Measurements from ENCODE around the gene TNIK. TPM values are rescaled to one million over a fixed set of nuclear protein-coding genes. Genes with fewer than 3 reads are reported as not detected.
"Not testable (repeated sequence)": the region's sequence is repeated elsewhere in the genome, so short reads cannot be mapped to it uniquely, and the experiment has no call there.

TNIK gene
- polyA plus RNA-seq, 3 donors: 18.0 to 22.5 (median 18.9) TPM

DNA sequence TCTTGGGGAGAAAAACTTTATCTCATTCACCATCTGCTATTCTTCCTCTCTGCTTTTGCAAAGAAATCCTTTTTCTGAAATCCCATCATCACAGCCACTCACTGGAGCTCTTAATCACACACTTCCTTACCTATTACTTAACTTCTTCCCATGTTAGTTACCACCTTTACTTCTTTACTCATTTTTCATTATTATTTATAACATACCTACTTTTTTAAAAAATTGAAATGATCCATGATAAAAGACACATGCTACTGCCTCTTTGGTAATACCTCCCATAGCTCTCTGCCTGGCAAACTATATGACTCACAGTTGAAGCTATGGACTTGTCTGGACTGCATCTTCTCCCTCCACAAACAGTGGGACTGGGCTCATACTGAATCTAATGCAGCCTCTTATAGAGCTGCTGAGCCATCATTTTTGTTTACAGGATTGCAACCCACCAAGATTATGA is 150.3 kb downstream of the TNIK start:
- DNase-seq (ENCODE audit: extremely low read depth in 1 of 11, low read depth in 9 of 11, low spot score in 4 of 11): no peak

DNA sequence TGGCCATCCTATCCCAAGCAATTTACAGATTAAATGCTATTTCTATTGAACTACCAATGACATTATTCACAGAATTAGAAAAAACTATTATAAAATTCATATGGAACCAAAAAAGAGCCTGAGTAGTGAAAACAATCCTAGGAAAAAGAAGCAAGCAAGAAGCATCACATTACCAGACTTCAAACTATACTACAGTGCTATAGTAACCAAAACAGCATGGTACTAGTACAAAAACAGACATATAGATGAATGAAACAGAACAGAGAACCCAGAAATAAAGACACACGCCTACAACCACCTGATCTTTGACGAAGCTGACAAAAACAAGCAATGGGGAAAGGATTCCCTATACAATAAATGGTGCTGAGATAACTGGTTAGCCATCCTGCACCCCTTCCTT is 152.2 kb downstream of the TNIK start:
- DNase-seq (ENCODE audit: extremely low read depth in 1 of 11, low read depth in 9 of 11, low spot score in 4 of 11): no peak

DNA sequence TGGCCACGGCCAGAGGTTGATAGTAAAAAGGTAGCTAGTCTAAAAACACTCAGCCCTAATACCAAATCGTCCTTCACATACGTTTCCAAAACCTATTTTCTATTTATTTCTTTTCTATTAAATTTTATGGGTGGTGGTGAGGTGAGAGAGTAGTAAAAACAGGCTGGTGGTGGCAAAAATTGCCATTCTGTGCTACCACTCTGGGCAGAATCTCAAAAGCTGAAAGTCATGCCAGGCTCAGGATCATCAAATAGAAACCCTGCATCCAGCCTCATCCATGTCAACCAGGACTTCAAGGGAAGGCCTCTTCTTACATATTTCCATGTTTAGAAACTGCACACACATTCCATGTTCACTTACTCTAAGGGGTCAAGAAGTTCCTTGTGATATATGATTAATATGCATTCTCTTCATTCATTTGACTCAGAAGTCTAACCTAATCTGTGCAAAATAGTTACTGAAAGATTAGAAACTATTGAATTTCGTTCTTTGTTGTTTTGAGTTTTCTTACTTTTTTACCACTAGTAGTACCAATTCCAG is 153.1 kb downstream of the TNIK start:
- no peak for DNase-seq (ENCODE audit: extremely low read depth in 1 of 11, low read depth in 9 of 11, low spot score in 4 of 11)

DNA sequence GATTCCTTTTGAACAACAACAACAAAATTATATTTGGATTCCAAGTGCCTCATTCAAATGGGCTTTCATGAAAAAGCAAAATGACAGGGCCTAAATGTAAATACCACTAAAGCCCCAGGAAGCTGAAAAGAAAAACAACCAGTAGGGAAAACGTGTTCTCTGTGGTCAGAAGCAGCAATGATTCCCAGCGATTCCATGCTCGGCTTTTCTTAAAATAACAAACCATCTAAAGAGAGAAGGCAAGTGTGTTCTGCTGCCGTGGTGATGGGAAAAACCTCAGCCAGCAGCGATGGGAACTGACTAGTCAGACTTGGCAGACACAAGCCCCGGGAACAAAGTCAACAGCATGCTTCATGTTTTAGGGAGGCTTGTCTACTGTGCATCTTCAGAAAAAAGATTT is 153.6 kb downstream of the TNIK start:
- no peak for DNase-seq (ENCODE audit: extremely low read depth in 1 of 11, low read depth in 9 of 11, low spot score in 4 of 11)

DNA sequence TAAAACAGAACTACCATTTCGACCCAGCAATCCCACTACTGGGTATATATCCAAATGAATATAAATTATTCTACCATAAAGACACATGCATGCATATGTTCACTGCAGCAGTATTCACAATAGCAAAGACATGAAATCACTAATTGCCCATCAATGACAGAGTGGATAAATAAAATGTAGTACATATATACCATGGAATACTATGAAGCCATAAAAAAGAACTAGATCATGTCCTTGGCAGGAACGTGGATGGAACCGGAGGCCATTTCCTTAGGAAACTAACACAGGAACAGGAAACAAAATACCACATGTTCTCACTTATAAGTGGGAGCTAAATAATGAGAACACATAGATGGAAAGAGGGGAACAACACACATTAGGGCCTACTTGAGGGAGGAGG is 154.4 kb downstream of the TNIK start:
- DNase-seq (ENCODE audit: extremely low read depth in 1 of 11, low read depth in 9 of 11, low spot score in 4 of 11): not testable (repeated sequence)

DNA sequence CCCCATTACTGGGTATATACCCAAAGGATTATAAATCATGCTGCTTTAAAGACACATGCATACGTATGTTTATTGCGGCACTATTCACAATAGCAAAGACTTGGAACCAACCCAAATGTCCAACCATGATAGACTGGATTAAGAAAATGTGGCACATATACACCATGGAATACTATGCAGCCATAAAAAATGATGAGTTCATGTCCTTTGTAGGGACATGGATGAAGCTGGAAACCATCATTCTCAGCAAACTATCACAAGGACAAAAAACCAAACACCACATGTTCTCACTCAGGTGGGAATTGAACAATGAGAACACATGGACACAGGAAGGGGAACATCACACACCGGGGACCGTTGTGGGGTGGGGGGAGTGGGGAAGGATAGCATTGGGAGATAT is 155.7 kb downstream of the TNIK start:
- not testable (repeated sequence) for DNase-seq (ENCODE audit: extremely low read depth in 1 of 11, low read depth in 9 of 11, low spot score in 4 of 11)

DNA sequence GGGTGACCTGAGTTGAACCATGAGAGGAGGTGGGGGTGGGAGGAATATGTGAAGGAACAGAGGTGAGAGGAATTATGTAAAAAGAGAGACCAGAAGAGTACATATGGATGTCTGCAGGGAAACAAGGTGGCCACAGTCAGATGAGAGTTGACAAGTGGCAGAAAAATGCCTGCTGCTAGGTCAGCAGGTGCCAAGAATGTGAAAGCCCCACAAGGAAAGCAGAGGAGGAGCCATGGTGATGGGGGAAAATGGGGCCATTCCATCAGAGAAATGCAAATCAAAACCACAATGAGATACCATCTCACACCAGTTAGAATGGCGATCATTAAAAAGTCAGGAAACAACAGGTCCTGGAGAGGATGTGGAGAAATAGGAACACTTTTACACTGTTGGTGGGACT is 156.2 kb downstream of the TNIK start:
- not testable (repeated sequence) for DNase-seq (ENCODE audit: extremely low read depth in 1 of 11, low read depth in 9 of 11, low spot score in 4 of 11)

DNA sequence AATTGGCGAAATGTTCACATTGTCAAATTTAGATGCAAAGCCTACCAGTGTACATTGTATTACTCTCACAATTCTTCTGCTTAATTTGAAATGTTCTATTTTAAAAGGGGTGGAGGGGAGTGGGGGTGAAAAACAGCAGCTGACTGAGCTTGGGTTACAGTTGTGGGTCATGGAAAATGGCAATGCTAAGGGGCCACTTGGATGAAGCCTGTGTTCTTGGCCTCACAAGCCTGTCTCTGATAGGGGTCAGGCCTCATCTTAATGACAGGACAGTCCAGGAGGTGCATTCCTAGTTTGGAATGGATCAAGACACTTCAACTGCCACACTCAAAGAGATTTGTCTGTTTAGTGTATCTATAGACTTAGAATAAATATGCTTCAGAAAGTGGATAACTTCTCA is 158.2 kb downstream of the TNIK start:
- no peak for DNase-seq (ENCODE audit: extremely low read depth in 1 of 11, low read depth in 9 of 11, low spot score in 4 of 11)

DNA sequence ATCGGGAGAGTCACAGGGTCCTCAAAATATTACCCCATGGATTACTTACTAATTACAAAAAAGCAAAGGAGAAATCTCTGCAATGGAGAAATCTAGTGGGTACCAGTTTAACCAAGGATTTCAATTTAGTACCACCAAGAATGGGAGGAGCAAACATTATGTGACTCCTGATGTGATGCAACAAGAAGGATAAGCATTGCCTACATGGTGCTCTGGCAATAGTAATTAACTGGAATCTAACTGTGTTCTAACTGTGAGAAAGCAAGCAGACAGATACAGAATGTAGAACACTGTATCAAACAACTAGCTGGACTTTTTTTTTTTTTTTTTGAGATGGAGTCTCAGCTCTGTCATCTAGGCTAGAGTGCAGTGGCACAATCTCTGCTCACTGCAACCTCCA is 159.2 kb downstream of the TNIK start:
- DNase-seq (ENCODE audit: extremely low read depth in 1 of 11, low read depth in 9 of 11, low spot score in 4 of 11): no peak

DNA sequence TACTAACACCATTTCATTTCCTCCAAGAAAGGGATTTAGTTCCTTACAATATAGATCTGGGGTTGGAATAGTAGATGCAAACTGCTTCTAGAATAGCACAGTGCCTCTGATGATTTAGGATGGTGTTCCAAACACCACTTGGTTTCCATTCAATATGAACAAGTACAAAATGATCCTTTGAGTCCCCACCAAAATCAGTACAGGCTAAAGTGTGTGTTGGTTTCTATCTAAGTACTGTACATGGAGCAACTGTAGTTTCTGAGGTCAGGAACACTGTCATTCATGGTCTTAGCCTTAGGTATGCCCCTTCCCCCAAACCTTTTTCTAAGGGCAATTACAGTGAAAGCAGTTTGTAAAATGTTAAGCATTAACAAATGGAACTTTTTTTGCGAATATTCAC is 162.3 kb downstream of the TNIK start:
- DNase-seq (ENCODE audit: extremely low read depth in 1 of 11, low read depth in 9 of 11, low spot score in 4 of 11): no peak

DNA sequence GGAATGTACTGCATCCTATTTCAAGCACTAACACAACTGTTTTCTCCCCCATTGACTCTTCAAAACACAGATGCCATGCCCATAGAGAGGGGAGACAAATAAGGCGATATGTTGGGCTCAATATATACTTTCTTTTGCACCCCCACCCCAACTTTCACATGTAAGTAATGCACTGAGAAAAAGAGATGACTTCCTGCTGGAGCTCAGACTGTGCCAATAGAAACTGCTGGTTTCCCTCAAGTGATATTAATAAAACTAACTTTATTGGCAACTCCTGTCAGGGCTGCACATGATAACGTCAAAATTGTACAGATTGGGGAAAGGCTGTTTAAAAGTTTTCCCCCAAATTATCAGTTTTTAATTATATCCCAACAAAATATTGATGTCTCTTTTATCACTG is 163.0 kb downstream of the TNIK start:
- DNase-seq (ENCODE audit: extremely low read depth in 1 of 11, low read depth in 9 of 11, low spot score in 4 of 11): no peak

DNA sequence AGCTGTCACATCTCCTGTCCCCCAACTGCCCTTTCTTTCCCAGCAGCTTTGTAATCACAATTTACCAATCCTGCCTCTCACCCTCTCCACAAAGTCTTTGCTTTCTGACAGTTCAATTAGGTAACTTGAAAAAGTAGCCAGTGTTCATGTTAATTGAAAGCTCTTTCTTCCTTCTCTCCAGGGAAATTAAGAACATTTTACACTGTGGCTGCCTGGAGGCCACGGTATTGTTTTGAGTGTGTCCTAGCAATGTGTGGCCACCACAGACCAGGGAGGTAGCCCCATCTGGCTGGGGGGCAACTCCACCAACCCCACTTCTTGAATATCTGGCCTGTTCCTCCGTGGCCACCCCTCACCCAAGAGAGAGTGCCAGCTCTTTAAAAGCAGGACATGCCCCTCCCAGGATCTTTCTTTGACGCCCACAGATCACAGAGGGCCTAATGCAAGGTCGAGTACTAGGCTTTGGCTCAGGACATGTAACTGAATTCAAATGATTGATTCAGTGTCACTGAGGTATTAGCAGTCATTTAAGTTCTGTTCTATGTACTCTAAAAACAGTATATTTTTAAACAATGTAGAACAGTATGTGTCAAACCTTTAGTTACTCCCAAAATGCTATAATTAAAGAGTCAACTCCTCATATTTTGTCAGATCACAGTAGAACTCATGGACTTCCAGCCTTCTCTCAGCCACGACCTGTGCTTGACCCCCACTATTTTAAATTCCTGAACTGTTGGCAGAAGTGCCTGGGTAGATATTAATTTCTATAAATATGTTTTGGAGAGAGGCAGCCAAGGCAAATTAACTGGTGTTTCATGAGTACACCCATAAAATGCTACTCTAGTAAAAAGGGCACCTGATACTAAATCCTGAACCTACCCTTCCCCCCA is 164.5 kb downstream of the TNIK start:
- DNase-seq (ENCODE audit: extremely low read depth in 1 of 11, low read depth in 9 of 11, low spot score in 4 of 11): no peak

DNA sequence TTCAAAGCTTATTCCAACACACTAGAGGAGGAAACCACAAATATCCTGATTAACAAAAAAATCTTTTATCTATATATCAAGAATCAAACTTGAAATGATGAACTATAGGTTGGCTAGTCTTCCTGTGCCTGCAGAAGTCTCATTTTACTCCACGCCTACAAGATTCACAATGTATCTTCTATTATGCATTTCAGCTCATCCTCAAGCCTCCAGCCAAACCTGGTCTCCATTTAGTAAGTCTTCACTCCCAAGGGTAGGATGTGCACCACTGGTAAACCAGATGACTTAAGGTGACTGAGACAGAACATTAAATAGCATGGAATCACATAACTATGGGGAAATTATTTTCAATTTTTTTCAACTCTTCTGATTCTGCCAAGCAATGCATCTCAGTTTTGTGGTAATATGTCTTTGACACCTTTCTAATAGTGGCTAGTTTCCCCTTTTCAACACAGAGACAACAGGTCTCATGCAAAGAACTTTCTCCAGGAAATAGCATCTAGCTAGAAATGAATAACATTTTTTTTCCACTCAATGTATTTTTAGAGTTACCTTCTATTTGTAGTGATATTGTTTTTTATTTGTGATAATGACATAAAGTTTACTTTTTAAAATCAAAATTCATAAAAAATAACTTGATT is 166.9 kb downstream of the TNIK start:
- no peak for DNase-seq (ENCODE audit: extremely low read depth in 1 of 11, low read depth in 9 of 11, low spot score in 4 of 11)

DNA sequence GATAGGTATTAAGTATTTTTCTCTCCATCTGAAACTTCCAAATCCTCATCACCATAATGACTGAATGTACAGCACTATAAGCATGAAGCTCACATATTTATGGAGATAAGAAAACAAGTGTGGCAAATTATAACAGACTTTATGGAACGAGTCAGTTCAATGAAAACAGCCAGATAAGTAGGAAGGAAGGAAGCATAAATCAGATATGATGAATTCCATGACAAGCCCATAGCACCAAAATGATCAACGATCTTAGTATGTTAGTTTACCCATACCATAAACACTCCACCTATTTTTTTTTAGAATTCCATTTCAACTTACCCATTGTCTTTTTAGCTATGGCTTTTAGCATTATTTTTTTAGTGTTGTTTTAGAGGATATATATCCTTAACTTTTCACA is 169.5 kb downstream of the TNIK start:
- no peak for DNase-seq (ENCODE audit: extremely low read depth in 1 of 11, low read depth in 9 of 11, low spot score in 4 of 11)

DNA sequence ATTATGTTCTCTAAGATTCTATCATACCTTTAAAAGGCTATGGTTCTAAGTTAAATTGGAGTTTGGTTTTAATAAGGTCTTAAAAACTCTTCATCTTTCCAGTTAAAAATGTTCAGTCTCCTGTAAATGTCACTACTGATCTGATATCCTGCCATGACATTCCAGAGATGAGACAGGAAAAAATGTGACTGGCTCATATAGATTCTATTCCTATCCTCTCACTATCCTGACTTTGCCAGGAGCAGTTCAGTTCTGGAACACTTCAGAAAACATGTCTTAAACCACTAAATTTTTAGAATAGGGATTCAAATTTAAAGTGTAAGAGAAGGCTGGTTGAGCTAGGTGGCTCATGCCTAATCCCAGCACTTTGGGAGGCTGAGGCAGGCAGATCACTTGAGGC is 170.9 kb downstream of the TNIK start:
- DNase-seq (ENCODE audit: extremely low read depth in 1 of 11, low read depth in 9 of 11, low spot score in 4 of 11): no peak

DNA sequence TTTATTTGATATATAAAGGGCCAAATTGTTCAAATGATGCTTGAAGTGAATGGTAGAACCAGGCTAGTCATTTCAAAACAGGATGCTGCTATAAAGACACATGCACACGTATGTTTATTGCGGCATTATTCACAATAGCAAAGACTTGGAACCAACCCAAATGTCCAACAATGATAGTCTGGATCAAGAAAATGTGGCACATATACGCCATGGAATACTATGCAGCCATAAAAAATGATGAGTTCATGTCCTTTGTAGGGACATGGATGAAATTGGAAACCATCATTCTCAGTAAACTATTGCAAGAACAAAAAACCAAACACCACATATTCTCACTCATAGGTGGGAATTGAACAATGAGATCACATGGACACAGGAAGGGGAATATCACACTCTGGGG is 172.4 kb downstream of the TNIK start:
- not testable (repeated sequence) for DNase-seq (ENCODE audit: extremely low read depth in 1 of 11, low read depth in 9 of 11, low spot score in 4 of 11)

DNA sequence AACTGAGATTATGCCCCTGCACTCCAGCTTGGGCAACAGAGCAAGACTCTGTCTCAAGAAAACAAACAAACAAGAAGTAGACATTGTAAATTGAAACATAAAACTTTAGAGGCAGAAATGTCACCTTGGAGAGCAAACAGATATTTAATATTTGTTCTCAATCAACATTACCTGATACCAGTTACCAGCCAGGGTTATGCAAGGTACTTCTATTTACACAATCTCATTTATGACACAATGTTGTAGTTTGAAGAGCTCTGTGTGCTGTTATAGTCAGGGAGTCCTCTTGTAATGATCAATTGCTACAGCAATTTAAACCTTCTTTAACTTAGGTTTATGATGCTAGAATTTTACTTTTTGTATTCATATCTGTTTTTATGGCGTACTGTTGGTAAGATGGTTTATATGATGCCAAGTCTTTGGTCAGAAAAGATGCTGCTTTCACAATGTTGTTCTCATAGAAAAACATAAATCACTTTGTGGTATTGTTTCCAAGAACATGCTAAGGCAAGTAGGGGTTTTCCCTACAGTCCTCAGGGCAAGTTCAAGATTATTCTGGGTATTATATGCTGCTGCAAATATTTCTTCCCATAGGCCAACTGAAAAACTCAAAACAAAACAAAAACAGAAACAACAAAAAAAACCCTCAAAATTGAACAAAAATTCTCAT is 173.5 kb downstream of the TNIK start:
- DNase-seq (ENCODE audit: extremely low read depth in 1 of 11, low read depth in 9 of 11, low spot score in 4 of 11): no peak

DNA sequence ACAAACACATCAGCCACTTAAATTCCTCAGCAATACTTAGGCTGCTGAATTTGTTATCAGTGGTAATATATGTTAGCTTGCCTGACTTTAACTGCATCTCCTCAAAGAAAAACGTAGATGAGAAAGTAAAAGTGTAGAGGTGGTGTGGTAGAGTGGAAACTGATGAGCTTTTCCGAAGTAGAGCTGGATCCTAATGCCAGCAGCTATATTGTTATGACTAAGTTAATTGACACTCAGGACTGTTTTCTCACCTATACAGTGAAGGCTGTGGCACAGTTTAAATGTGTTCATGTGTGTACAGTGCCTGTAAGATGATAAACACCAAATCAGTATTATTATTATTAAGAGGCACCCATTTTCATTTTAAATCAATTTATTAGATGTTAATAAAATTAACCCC is 174.9 kb downstream of the TNIK start:
- DNase-seq (ENCODE audit: extremely low read depth in 1 of 11, low read depth in 9 of 11, low spot score in 4 of 11): no peak

DNA sequence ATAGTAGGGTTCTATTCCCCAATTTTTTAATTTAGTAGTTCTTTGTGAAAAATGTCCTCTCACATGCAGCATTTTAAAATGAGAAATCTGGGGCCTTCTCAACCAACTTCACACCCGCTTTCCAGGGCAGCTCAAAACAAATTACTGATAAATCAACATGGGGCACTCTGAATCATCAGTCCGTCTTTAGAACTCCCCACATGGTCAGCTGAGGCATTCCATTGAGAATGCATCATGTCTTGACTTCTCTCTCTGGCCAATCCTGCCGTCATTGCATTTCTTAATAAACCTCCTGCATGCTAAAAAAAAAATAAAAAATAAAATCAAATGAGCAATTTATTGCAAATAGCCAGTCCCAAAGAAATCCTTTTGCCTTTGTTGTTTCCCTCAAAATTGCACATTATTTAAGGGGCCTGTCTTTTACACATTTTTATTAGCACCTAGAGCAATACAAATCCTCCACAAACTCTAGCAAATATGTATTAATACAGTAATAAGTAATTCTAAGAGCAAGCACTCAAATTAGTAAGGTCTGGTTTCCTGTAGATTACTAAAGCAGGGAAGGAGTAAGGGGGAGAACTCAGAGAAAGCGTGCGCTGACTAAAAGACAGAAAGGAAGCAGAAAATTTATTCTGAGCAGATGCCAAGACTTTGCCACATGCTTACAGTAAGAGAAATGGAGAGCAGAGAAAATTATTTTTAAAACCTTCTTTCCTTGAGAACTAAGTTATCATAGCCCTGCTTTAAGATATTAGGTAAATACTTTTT is 175.7 kb downstream of the TNIK start:
- peak in 1 of 11 donors; percentile 11 for DNase-seq (ENCODE audit: extremely low read depth in 1 of 11, low read depth in 9 of 11, low spot score in 4 of 11)
